ENCODE measurements around the gene MEX3D.
"Not testable (repeated sequence)": the region's sequence is repeated elsewhere in the genome, so short reads cannot be mapped to it uniquely, and the experiment has no call there.

MEX3D gene

DNA sequence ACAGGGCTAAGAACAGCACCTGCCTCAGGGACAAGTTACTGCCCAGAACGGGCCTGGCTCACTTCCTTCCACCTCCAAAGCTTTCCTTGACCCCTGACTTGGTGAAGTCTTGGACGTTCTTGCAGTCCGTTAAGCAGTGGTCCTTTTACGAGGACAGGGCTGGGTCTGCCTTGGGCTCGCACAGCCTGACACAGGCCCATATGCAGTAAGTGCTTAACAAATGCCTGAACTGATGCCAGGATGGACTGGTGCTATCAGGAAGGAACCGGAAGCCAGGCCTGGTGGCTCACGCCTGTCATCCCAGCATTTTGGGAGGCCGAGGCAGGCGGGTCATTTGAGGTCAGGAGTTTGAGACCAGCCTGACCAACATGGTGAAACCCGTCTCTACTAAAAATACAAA is 46.1 kb downstream of the MEX3D start:
- TF ChIP-seq ZFX (IDR thresholded peaks at IDR 0.05; ENCODE audit: borderline replicate concordance): no peak
- TF ChIP-seq, protein P1, sequence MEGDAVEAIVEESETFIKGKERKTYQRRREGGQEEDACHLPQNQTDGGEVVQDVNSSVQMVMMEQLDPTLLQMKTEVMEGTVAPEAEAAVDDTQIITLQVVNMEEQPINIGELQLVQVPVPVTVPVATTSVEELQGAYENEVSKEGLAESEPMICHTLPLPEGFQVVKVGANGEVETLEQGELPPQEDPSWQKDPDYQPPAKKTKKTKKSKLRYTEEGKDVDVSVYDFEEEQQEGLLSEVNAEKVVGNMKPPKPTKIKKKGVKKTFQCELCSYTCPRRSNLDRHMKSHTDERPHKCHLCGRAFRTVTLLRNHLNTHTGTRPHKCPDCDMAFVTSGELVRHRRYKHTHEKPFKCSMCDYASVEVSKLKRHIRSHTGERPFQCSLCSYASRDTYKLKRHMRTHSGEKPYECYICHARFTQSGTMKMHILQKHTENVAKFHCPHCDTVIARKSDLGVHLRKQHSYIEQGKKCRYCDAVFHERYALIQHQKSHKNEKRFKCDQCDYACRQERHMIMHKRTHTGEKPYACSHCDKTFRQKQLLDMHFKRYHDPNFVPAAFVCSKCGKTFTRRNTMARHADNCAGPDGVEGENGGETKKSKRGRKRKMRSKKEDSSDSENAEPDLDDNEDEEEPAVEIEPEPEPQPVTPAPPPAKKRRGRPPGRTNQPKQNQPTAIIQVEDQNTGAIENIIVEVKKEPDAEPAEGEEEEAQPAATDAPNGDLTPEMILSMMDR (IDR thresholded peaks at IDR 0.05): no peak
- no peak overlapping the region for H3K27ac ChIP-seq

DNA sequence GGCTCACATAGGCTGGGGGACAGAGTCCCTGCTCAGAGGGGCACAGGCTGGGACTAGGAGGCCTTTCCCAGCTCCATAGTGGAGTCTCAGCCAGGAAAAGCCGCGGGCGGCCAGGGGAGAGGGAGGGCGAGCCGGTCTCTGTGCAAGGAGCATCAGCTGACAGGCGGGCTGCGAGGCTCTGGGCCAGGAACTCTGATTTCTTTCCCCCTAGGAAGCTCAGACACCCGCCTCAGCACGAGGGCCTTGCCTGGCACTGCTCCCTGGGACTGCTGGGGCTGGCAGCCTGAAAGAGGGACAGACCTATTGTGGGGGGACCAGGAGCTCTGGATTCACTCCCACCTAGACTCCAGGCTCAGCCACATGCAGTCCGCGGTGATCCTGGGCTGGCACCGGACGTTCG is 46.5 kb downstream of the MEX3D start:
- TF ChIP-seq, protein P1 (IDR thresholded peaks at IDR 0.05): no peak
- TF ChIP-seq ZFX (IDR thresholded peaks at IDR 0.05; ENCODE audit: borderline replicate concordance): no peak
- H3K27ac ChIP-seq: no peak overlapping the region

DNA sequence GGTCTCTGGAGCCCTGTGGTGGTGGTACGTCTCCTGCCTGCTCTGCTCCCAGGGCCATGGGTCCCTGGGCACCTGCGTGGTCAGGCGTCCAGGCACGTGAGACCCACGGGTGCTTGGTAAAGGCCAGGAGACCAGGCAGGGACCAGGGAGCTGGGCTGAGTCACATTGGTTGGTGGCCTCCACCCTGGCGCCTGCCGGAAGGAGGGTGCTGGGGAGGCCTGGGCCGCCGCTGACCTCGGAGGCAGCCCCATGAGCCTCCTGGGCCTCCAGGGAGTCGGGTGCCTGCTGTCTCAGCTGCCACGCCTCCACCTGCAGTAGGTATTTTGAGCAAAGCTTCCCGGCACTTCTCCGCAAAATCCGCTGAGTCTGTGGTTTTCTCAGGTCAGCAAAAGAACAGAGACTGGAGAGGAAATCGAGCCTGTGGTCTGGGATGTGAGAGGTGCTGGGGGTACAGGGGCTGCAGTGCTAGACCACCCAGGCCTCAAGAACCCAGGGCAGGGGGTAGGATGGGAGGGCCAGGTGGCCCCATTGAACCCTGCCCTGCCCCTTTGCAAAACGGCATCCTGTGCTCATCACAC is 47.8 kb downstream of the MEX3D start:
- no peak overlapping the region for H3K27ac ChIP-seq
- no peak for TF ChIP-seq ZFX (IDR thresholded peaks at IDR 0.05; ENCODE audit: borderline replicate concordance)
- TF ChIP-seq, protein P1 (IDR thresholded peaks at IDR 0.05): no peak

DNA sequence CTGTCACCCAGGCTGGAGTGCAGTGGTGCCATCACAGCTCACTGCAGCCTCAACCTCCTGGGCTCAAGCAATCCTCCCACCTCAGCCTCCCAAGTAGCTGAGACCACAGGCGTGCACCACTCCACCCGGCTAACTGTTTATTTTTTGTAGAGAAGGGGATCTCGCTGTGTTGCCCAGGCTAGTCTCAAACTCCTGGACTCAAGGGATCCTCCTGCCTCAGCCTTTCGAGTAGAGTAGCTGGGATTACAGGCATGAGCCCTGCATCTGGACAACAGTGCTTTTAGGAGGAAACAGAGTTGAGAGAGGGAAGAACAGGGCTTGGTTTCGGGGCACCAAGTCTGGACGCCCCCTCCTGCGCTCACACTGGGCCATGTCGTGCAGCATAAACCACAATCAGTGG is 48.3 kb downstream of the MEX3D start:
- not testable (repeated sequence) for H3K27ac ChIP-seq

DNA sequence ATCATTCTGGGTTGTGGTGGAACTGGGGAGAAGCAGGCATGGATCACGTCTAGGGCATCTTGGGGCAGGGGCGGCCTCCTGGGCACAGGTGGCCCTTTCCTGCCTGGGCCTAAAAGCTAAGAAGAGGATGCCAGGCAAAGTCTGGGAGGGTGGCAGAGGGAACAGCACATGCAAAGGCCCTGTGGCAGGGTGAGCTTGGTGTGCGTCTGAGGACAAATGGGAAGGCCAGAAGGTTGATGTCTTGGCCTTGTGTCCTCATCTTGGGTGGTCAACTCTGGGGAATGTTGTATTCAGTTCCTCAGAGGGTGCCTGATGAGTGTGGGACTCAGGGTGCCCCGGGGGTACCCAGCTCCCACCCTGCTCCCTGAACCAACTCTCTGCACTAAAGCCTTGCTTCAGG is 49.7 kb downstream of the MEX3D start:
- TF ChIP-seq ZFX (IDR thresholded peaks at IDR 0.05; ENCODE audit: borderline replicate concordance): no peak
- TF ChIP-seq, protein P1 (IDR thresholded peaks at IDR 0.05): no peak
- no peak overlapping the region for H3K27ac ChIP-seq

DNA sequence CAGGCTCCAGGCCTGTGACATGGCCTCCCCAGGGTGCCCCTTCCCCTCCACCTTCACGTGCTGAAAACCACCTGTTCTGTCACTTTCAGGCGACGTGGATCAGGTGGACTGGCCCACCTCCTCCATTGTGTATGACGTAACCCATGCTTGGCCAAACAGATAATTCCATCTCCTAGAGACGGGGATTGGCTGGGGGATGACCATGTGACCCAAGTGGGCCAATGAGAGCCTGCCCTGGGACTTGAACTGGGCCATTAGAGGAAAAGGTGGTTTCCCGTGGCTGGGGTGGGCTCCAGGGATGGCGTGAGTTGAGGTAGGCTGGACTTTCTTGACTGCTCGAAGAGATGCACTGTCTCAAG is 51.8 kb downstream of the MEX3D start:
- no peak overlapping the region for H3K27ac ChIP-seq
- TF ChIP-seq, protein P1 (IDR thresholded peaks at IDR 0.05): no peak
- TF ChIP-seq ZFX (IDR thresholded peaks at IDR 0.05; ENCODE audit: borderline replicate concordance): no peak

DNA sequence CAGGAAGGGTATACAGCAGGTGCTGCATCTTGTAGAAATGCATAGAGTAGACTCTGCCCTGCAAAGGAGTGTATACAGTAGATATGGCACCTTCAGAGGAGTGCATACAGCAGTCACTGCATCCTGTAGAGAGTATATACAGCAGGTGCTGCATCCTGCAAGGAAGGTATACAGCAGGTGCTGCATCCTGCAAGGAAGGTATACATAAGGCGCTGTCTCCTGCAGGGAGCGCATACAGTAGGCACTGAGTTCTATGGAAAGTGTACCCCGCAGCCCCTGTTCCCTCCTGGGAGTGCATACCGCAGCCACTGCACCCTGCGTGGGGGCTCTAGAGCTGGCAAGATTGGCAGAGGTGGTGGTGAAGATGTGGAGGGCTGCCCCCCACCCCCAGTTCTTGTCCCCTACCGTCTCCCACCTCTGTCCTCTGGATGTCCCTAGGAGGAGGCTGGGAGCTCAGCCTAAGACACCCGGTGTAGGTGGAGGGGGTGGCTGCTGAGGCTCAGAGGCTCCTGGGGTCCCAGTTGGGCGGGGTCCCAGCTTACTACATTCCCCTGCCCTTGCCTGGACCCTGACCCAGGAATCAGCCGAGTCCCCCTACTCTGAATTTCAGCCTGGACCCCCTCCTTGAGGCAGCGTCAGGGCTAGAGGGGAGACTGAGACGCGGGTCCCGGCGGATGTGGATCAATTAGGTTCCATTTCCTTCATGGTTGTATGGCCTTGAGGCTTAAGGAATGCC is 53.0 kb downstream of the MEX3D start:
- no peak overlapping the region for H3K27ac ChIP-seq

More for the DNA sequence above, 53.0 kb downstream of the MEX3D start:
- TF ChIP-seq ZFX (IDR thresholded peaks at IDR 0.05; ENCODE audit: borderline replicate concordance): no peak
- TF ChIP-seq, protein P1 (IDR thresholded peaks at IDR 0.05): no peak
